Suprapubic skin (tissue), 4 donors: Measurements from ENCODE around the gene SMS.

Experiments
- EP300 ChIP-seq: sonication (generic); formaldehyde crosslinking; IDR thresholded peaks from one replicate; pipeline ENCODE4 v1.6.1; 2017; ENCODE audit warnings: antibody characterized with exemption
- POLR2A ChIP-seq, 2 donors: fragments of 450-650 bp; IDR thresholded peaks; one replicate each; pipeline ENCODE4 v1.6.1; 2017; ENCODE audit warnings: antibody characterized with exemption in 2 of 2, mild to moderate bottlenecking in 2 of 2, moderate library complexity in 2 of 2
- POLR2AphosphoS5 ChIP-seq, 3 donors: sonication (generic); formaldehyde crosslinking; IDR thresholded peaks; one replicate each; pipeline ENCODE4 v1.6.1; 2017; ENCODE audit warnings: antibody characterized with exemption in 3 of 3
- TF ChIP-seq, protein P1 (sequence below), 2 donors: fragments of 200-600 bp in 1 of 2; fragments of 450-650 bp in 1 of 2; sonication (generic) in 1 of 2; IDR thresholded peaks; one replicate each; pipeline ENCODE4 v1.5.1; 2016 to 2019; ENCODE audit warnings: antibody characterized with exemption in 2 of 2, mild to moderate bottlenecking in 1 of 2, moderate library complexity in 1 of 2

DNA sequence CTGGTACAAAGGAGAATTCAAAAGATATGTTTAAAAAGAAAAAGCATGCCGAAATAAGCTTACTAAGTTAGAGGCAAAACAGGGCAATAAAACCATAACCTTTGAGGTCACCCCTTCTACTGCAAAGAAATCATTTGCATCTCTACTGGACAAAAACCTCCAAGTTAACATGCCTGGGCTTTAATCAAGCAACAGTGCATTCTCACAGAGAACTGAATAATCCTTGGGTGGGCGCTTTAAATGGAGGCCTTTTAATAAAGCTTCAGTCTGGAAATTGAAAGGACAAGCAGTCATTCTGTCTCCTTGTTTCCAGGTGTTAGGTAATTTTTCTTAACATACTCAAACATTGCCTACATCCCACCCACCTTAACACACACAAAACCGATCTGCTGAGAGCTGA lies 34.6 kb upstream of the SMS start:
- TF ChIP-seq POLR2A (IDR thresholded peaks at IDR 0.05), result no peak
- TF ChIP-seq, protein P1, sequence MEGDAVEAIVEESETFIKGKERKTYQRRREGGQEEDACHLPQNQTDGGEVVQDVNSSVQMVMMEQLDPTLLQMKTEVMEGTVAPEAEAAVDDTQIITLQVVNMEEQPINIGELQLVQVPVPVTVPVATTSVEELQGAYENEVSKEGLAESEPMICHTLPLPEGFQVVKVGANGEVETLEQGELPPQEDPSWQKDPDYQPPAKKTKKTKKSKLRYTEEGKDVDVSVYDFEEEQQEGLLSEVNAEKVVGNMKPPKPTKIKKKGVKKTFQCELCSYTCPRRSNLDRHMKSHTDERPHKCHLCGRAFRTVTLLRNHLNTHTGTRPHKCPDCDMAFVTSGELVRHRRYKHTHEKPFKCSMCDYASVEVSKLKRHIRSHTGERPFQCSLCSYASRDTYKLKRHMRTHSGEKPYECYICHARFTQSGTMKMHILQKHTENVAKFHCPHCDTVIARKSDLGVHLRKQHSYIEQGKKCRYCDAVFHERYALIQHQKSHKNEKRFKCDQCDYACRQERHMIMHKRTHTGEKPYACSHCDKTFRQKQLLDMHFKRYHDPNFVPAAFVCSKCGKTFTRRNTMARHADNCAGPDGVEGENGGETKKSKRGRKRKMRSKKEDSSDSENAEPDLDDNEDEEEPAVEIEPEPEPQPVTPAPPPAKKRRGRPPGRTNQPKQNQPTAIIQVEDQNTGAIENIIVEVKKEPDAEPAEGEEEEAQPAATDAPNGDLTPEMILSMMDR (IDR thresholded peaks at IDR 0.05), result no peak
- TF ChIP-seq EP300, result no peak
- no peak for TF ChIP-seq POLR2AphosphoS5 (IDR thresholded peaks at IDR 0.05)
